ENCODE measurements around the gene ALOX5. TPM values are rescaled to one million over a fixed set of nuclear protein-coding genes. Genes with fewer than 3 reads are reported as not detected.
A peak's percentile ranks its signal among the peaks of the same experiment; 100 is the strongest.

ALOX5 gene
- total RNA-seq, 4 donors from 2014 or later, result 14.2 to 48.5 (median 21.2) TPM

- Histone ChIP-seq H3K9me3 (no peaks in the 10 kb centered on the region), H3K4me3 (no peak overlapping the region), H3K27ac (replicated peaks in 1 of 4) (no peak overlapping the region), H3K36me3 (no peaks in the 10 kb centered on the region), H3K27me3 (no peaks in the 10 kb centered on the region), H3K4me1 (peaks cover 13 to 49% (median 29%) of the 10 kb centered on the region in 4 donors)
- peak; percentile 39 for DNase-seq (ENCODE audit: extremely low spot score)
- TF ChIP-seq POLR2A (IDR thresholded peaks at IDR 0.05; ENCODE audit: low read depth), result no peak
- TF ChIP-seq EP300 (IDR thresholded peaks at IDR 0.05), result no peak
- TF ChIP-seq POLR2AphosphoS5 (IDR thresholded peaks at IDR 0.05), result no peak
- TF ChIP-seq, protein P1, sequence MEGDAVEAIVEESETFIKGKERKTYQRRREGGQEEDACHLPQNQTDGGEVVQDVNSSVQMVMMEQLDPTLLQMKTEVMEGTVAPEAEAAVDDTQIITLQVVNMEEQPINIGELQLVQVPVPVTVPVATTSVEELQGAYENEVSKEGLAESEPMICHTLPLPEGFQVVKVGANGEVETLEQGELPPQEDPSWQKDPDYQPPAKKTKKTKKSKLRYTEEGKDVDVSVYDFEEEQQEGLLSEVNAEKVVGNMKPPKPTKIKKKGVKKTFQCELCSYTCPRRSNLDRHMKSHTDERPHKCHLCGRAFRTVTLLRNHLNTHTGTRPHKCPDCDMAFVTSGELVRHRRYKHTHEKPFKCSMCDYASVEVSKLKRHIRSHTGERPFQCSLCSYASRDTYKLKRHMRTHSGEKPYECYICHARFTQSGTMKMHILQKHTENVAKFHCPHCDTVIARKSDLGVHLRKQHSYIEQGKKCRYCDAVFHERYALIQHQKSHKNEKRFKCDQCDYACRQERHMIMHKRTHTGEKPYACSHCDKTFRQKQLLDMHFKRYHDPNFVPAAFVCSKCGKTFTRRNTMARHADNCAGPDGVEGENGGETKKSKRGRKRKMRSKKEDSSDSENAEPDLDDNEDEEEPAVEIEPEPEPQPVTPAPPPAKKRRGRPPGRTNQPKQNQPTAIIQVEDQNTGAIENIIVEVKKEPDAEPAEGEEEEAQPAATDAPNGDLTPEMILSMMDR (IDR thresholded peaks at IDR 0.05), result no peak
- intact Hi-C loops (cut with DNase I), result no loop called here
- 85% methylated on average over 2 of the region's 2 CpGs for WGBS
Measured at GRCh38 chr10:45471059-45471458, 97.0 kb downstream of the ALOX5 start.

GRCh38 chr10:45471531-45472310 lies 97.7 kb downstream of the ALOX5 start:
- no peak overlapping the region for H3K27ac ChIP-seq (replicated peaks in 1 of 4)
- DNase-seq (ENCODE audit: extremely low spot score), result peak; percentile 55
- intact Hi-C loops (cut with DNase I), result no loop called here
- H3K4me3 ChIP-seq, result no peak overlapping the region
- no peaks in the 10 kb centered on the region for H3K27me3 ChIP-seq
- WGBS, result 63% methylated on average over 7 of the region's 8 CpGs
- H3K4me1 ChIP-seq, result peaks cover 13 to 49% (median 29%) of the 10 kb centered on the region in 4 donors
- TF ChIP-seq POLR2A (IDR thresholded peaks at IDR 0.05; ENCODE audit: low read depth) (no peak), POLR2AphosphoS5 (IDR thresholded peaks at IDR 0.05) (no peak), EP300 (IDR thresholded peaks at IDR 0.05) (no peak)
- TF ChIP-seq, protein P1 (IDR thresholded peaks at IDR 0.05), result no peak
- no peaks in the 10 kb centered on the region for H3K36me3 ChIP-seq
- H3K9me3 ChIP-seq, result peaks cover 0 to 3% (median 0%) of the 10 kb centered on the region in 4 donors

DNA sequence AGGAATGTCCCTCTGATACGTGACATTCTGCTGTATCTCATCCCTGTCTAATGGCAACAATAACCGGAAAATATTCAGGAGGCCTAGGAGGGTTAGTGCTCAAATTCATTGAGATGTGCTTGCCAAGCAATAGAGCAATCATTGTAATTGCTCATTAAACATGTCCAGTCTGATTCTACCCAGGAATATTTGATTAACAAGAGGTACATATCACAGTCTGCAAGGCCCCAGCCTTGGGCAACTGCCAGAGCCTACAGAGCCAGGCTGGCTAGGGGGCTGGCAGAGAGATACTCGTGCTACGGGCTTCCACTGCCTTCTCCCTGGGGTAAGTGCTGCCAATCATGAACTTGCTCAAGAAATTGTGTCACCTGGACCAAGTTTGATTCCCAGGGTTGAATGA lies 99.1 kb downstream of the ALOX5 start:
- Histone ChIP-seq H3K27me3 (no peaks in the 10 kb centered on the region), H3K4me3 (no peak overlapping the region), H3K36me3 (no peaks in the 10 kb centered on the region), H3K4me1 (peaks cover 13 to 46% (median 29%) of the 10 kb centered on the region in 4 donors), H3K9me3 (peaks cover 0 to 8% (median 2%) of the 10 kb centered on the region in 4 donors), H3K27ac (replicated peaks in 1 of 4) (no peak overlapping the region)
- no peak for DNase-seq (ENCODE audit: extremely low spot score)
- TF ChIP-seq, protein P1 (IDR thresholded peaks at IDR 0.05), result no peak
- no peak for TF ChIP-seq EP300 (IDR thresholded peaks at IDR 0.05)
- no peak for TF ChIP-seq POLR2AphosphoS5 (IDR thresholded peaks at IDR 0.05)
- no peak for TF ChIP-seq POLR2A (IDR thresholded peaks at IDR 0.05; ENCODE audit: low read depth)
- WGBS, result 92% methylated on average over 2 of the region's 4 CpGs
- intact Hi-C loops (cut with DNase I), result no loop called here

DNA sequence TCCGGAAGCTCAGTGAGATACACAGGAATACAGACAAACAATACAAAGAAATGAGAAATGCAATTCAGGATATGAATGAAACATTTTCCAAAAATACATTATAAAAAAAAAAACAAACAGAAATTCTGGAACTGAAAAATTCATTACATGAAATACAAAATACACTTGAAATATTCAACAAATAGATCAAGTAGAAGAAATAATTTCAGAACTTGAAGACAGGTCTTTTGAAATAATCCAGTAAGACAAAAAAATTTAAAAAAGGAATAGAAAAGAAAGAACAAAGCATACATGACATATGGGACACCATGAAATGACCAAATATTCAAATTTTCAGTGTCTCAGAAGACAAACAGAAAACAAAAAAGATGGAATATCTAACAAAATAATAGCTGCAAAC lies 102.5 kb downstream of the ALOX5 start:
- Histone ChIP-seq H3K4me3 (no peak overlapping the region), H3K4me1 (peaks cover 0 to 27% (median 11%) of the 10 kb centered on the region in 4 donors)
- 94% methylated on average over 1 of the region's 1 CpG for WGBS

More for the DNA sequence above, 102.5 kb downstream of the ALOX5 start:
- no peak for DNase-seq (ENCODE audit: extremely low spot score)
- Histone ChIP-seq H3K27ac (replicated peaks in 1 of 4) (no peak overlapping the region), H3K27me3 (no peaks in the 10 kb centered on the region), H3K9me3 (peaks cover 0 to 8% (median 2%) of the 10 kb centered on the region in 4 donors), H3K36me3 (peaks cover 0 to 6% (median 0%) of the 10 kb centered on the region in 4 donors)
- no peak for TF ChIP-seq POLR2AphosphoS5 (IDR thresholded peaks at IDR 0.05)
- TF ChIP-seq POLR2A (IDR thresholded peaks at IDR 0.05; ENCODE audit: low read depth), result no peak
- TF ChIP-seq, protein P1 (IDR thresholded peaks at IDR 0.05), result no peak
- no peak for TF ChIP-seq EP300 (IDR thresholded peaks at IDR 0.05)
- intact Hi-C loops (cut with DNase I), result no loop called here
